ENCODE results near the gene COX19.
"Not testable (repeated sequence)": the region's sequence is repeated elsewhere in the genome, so short reads cannot be mapped to it uniquely, and the experiment has no call there.

The COX19 gene

GRCh38 chr7:1008733-1009363 is 33.5 kb upstream of the COX19 start:
- H3K27ac ChIP-seq = no peak overlapping the region
- TF ChIP-seq, protein P1, sequence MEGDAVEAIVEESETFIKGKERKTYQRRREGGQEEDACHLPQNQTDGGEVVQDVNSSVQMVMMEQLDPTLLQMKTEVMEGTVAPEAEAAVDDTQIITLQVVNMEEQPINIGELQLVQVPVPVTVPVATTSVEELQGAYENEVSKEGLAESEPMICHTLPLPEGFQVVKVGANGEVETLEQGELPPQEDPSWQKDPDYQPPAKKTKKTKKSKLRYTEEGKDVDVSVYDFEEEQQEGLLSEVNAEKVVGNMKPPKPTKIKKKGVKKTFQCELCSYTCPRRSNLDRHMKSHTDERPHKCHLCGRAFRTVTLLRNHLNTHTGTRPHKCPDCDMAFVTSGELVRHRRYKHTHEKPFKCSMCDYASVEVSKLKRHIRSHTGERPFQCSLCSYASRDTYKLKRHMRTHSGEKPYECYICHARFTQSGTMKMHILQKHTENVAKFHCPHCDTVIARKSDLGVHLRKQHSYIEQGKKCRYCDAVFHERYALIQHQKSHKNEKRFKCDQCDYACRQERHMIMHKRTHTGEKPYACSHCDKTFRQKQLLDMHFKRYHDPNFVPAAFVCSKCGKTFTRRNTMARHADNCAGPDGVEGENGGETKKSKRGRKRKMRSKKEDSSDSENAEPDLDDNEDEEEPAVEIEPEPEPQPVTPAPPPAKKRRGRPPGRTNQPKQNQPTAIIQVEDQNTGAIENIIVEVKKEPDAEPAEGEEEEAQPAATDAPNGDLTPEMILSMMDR (conservative IDR thresholded peaks at IDR 0.05) = no peak

DNA sequence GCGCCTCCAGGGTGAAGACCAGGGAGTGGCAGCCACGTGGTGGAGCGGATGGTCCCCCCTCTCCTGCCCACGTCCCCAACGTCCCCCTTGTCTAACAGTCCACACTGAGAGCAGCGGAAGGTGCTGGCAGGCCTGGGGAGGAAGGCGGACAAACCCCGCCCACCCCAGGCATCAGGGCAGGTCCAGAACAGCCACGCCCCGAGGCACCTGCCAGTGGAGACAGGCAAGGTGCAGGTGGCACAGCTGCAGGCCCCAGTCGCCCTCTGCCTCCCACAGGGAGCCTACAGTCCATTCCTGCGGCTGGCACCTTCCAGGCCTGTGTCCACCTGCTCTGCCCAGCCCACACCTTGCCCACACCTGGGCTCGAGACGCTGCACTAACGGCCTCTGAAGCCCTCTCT is 32.6 kb upstream of the COX19 start:
- no peak overlapping the region for H3K27ac ChIP-seq
- TF ChIP-seq, protein P1 (conservative IDR thresholded peaks at IDR 0.05) = no peak

DNA sequence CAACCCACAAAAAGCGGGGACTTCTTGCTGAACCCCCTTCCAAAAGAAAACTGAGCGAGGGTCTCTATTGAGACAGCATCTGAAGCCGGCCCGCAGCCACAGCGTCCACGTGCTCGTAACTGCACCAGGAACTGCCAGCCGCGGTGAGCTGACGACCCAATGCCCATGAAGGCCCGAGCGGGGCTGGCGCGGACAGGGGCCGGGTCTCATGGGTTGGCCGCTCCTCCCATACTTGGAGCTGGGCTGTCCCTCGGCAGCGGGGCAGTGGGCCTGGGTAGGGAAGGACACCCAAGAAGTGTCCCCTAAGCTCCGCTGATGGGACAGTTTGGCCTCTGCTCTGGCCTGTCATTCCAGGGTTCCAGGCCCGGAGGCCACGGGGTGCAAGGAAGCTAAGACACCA is 30.0 kb upstream of the COX19 start:
- TF ChIP-seq, protein P1 (conservative IDR thresholded peaks at IDR 0.05) = no peak
- H3K27ac ChIP-seq = no peak overlapping the region

DNA sequence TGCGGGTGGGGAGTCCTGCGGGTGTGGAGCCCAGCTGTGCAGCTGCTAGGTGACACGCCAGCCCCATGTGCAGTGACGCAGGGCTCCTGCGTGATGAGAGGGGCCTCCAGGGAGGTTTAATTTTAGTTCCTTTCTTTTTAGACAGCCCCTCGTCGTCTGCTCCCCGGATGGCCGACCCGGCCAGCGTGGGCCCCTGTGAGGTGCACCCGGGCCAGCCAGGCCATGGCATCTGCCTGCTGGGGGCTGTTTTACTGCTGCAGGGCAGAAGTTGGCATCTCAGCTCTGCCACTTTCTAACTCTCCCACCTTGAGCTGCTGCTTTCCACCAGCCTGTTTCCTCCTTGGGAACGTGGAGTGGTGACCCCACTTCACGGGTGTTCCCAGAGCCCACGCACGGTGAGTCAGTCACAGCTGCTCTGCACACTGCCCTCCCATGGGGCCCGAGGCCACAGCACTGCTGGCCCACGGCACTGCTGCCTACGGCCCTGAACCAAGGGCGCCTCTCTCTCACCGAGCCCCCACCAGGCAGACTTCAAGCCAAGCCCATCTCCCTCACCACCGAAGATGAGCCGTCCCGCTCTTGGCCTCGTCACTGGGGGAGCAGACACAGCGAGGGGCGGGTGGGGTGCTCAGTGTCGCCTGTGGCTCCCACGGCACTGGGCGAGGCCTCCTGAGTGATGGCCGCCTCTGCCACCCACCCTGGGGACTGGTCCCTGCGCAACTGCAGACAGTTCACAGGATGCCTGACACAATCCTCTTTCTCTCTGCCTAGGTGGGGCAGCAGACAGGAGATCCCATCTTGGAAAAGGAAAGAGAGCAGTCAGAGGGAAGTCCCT is 28.9 kb upstream of the COX19 start:
- H3K27ac ChIP-seq = no peak overlapping the region
- TF ChIP-seq, protein P1 (conservative IDR thresholded peaks at IDR 0.05) = no peak

DNA sequence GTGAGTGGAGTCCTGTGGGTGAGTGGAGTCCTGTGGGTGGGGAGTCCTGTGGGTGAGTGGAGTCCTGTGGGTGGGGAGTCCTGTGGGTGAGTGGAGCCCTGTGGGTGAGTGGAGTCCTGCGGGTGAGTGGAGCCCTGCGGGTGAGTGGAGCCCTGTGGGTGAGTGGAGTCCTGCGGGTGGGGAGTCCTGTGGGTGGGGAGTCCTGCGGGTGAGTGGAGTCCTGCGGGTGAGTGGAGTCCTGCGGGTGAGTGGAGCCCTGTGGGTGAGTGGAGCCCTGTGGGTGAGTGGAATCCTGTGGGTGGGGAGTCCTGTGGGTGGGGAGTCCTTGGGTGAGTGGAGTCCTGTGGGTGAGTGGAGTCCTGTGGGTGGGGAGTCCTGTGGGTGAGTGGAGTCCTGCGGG is 27.1 kb upstream of the COX19 start:
- not testable (repeated sequence) for H3K27ac ChIP-seq

- H3K27ac ChIP-seq = not testable (repeated sequence)
Measured at GRCh38 chr7:1002026-1002425, 26.7 kb upstream of the COX19 start.

DNA sequence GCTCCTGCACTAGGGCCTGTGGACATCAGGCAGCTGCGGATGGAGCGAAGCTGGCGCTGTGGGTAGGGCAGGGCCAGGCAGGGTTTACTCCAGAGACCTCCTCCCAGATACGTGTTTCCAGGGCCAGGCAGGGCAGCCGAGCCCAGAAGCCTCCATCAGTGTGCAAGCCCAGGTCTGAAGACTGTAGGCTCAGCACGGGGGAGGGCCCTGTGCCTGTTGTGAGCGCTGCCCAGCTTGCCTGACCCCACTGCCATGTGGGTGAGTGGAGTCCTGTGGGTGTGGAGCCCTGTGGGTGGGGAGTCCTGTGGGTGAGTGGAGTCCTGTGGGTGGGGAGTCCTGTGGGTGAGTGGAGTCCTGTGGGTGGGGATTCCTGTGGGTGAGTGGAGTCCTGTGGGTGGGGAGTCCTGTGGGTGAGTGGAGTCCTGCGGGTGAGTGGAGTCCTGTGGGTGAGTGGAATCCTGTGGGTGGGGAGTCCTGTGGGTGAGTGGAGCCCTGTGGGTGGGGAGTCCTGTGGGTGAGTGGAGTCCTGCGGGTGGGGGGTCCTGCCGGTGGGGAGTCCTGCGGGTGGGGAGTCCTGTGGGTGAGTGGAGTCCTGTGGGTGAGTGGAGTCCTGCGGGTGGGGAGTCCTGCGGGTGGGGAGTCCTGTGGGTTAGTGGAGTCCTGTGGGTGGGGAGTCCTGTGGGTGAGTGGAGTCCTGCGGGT is 25.9 kb upstream of the COX19 start:
- not testable (repeated sequence) for H3K27ac ChIP-seq

- TF ChIP-seq, protein P1 (conservative IDR thresholded peaks at IDR 0.05) = no peak
- H3K27ac ChIP-seq = no peak overlapping the region
Measured at GRCh38 chr7:999941-1000935, 24.9 kb upstream of the COX19 start.

Data from VCaP (cell line).